Measurements from ENCODE around the gene ZEB2. TPM values are rescaled to one million over a fixed set of nuclear protein-coding genes. Genes with fewer than 3 reads are reported as not detected.
A peak's percentile ranks its signal among the peaks of the same experiment; 100 is the strongest.

Gene ZEB2
- total and polyA plus RNA-seq, 2 of the 13 experiments (the other 11 are each of a cell fraction or from before 2014, with no cell fraction given), result 0.07 TPM; not detected in 1

GRCh38 chr2:144354953-144355352 is 165.0 kb downstream of the ZEB2 start:
- peaks cover 7% of the 10 kb centered on the region for H3K4me1 ChIP-seq (ENCODE audit: insufficient read depth, low read length)
- DNase-seq (ENCODE audit: low spot score), result no peak
- H3K9ac ChIP-seq (ENCODE audit: insufficient read depth, low read depth, low read length), result no peak overlapping the region
- H3K27ac ChIP-seq (ENCODE audit: extremely low read length, insufficient read depth, low read length), result no peak overlapping the region
- BruUV-seq (replicated peaks), result no TSS peak
- CTCF ChIA-PET (ENCODE audit: low intra/inter-chr PET ratio, low total read pairs), result no interaction called here
- H4K20me1 ChIP-seq (ENCODE audit: insufficient read depth, low read length), result no peaks in the 10 kb centered on the region
- WGBS (ENCODE audit: low lambda C conversion rate), result 23% methylated on average over 3 of the region's 3 CpGs
- H3K4me2 ChIP-seq (ENCODE audit: low read depth, low read length), result no peak overlapping the region
- POLR2A ChIA-PET, result no interaction called here
- no peak overlapping the region for H3K4me3 ChIP-seq (replicated peaks in 1 of 3; ENCODE audit: insufficient read depth in 1 of 3, low read depth in 2 of 3, low read length in 3 of 3)
- in situ Hi-C loops (cut with HindIII; ENCODE audit: extremely low pct_ligation_motif_present, low pct_unique_long_range_greater_than_20kb) (no loop called here), intact Hi-C loops (cut with micrococcal nuclease; ENCODE audit: unreplicated experiment) (no loop called here)
- no peaks in the 10 kb centered on the region for H3K79me2 ChIP-seq (ENCODE audit: insufficient read depth, low read length)
- peaks cover 0 to 4% of the 10 kb centered on the region in 2 experiments; a peak in 1 of 5 replicates for H3K27me3 ChIP-seq (ENCODE audit: control insufficient read depth in 1 of 2, insufficient read depth in 2 of 2, low read length in 2 of 2)
- H3K36me3 ChIP-seq (replicated peaks in 1 of 2; ENCODE audit: control insufficient read depth in 1 of 2, insufficient read depth in 2 of 2, low read length in 2 of 2), result no peaks in the 10 kb centered on the region
- H3K9me3 ChIP-seq (ENCODE audit: low read length), result no peaks in the 10 kb centered on the region
- H2AFZ ChIP-seq (ENCODE audit: low read length), result no peak overlapping the region
- no peak for ATAC-seq
- no peak for FAIRE-seq
- peak; percentile 40; the same call in 1 of the 2 replicates for TF ChIP-seq CEBPB (IDR thresholded peaks at IDR 0.05; ENCODE audit: borderline replicate concordance, low read depth, low read length)
- no peak for TF ChIP-seq RELA (CRISPR knock-in tag; IDR thresholded peaks at IDR 0.05)
- TF ChIP-seq PRDM10 (CRISPR knock-in tag; IDR thresholded peaks at IDR 0.05; ENCODE audit: low read depth), result no peak
- TF ChIP-seq ZNF530 (CRISPR knock-in tag; IDR thresholded peaks at IDR 0.05; ENCODE audit: low read depth), result no peak
- TF ChIP-seq PHF8 (CRISPR knock-in tag; IDR thresholded peaks at IDR 0.05), result no peak
- no peak for TF ChIP-seq ZNF678 (CRISPR knock-in tag; IDR thresholded peaks at IDR 0.05)

Data from HepG2 (cell line).